Endothelial cell of umbilical vein (primary cell): ENCODE measurements around the gene ENG. TPM values are rescaled to one million over a fixed set of nuclear protein-coding genes. Genes with fewer than 3 reads are reported as not detected.

Experiments used
- BruUV-seq: library from RNA; stranded (reverse); fragments of 400-500 nt; replicated peaks from 2 replicates; lab custom pipeline; 2021; lab: Mats Ljungman, UMichigan
- CTCF ChIA-PET: fragments of 300-600, 350-600 bp; sonication (Branson Sonifier 250); formaldehyde crosslinking; loops from one replicate; lab custom pipeline; 2021; ENCODE audit warnings: antibody characterized with exemption, inconsistent platforms; lab: Charles Lee
- POLR2A ChIA-PET: fragments of 300-600, 350-600 bp; sonication (Branson Sonifier 250); formaldehyde crosslinking; loops from one replicate; lab custom pipeline; 2021; ENCODE audit warnings: antibody characterized with exemption, inconsistent platforms; lab: Charles Lee
- DNase-seq: peaks from one replicate; pipeline ENCODE4 v3.0.0-alpha.2; 2011; ENCODE audit warnings: low read depth, low spot score
- FAIRE-seq: peaks from 2 replicates; lab custom pipeline; 2011; peaks lifted over from hg19 to GRCh38; lab: Jason Lieb, UNC
- H2AFZ ChIP-seq: 2 replicates; pipeline ENCODE4 v1.6.0; 2012; ENCODE audit warnings: low read depth, low read length, control low read depth, inconsistent platforms
- H3K27ac ChIP-seq: 2 replicates; pipeline ENCODE4 v1.5.1; 2011; ENCODE audit warnings: low read depth, mild to moderate bottlenecking, control low read depth, low read length, moderate library complexity; ENCODE audit not compliant: insufficient read depth
- H3K27me3 ChIP-seq, 2 experiments: 2 replicates each; pipeline versions ENCODE4 v1.6.0 to v1.6.1; 2011; ENCODE audit warnings: low read length in 2 of 2, mixed read lengths in 1 of 2; ENCODE audit not compliant: control insufficient read depth in 2 of 2, insufficient read depth in 2 of 2
- H3K36me3 ChIP-seq, 2 experiments: 2 replicates in 1 of 2; 3 replicates in 1 of 2; pipeline ENCODE4 v1.5.1; 2011; ENCODE audit warnings: low read length in 2 of 2, mild to moderate bottlenecking in 1 of 2, moderate library complexity in 1 of 2; ENCODE audit not compliant: control insufficient read depth in 2 of 2, insufficient read depth in 2 of 2; ENCODE audit errors: extremely low read depth in 1 of 2
- H3K4me1 ChIP-seq: 3 replicates; pipeline ENCODE4 v1.5.1; 2011; ENCODE audit warnings: mild to moderate bottlenecking, low read length; ENCODE audit not compliant: control insufficient read depth, insufficient read depth; ENCODE audit errors: extremely low read depth
- H3K4me2 ChIP-seq: 2 replicates; pipeline ENCODE4 v1.6.1; 2011; ENCODE audit warnings: low read length, control low read depth, mixed read lengths; ENCODE audit not compliant: insufficient read depth
- H3K4me3 ChIP-seq, 3 experiments: fragments of 200-600 bp in 1 of 3; sonication (generic), shearing (Covaris generic) in 1 of 3; replicated peaks in 1 of 3; 2 replicates each; pipeline ENCODE4 v1.5.1; 2011 to 2016; ENCODE audit warnings: control low read depth in 3 of 3, low read length in 3 of 3, mild to moderate bottlenecking in 2 of 3, inconsistent platforms in 1 of 3, low read depth in 1 of 3, moderate library complexity in 1 of 3; ENCODE audit not compliant: insufficient read depth in 1 of 3
- H3K79me2 ChIP-seq: 2 replicates; pipeline ENCODE4 v1.6.0; 2012; ENCODE audit warnings: low read length, inconsistent platforms; ENCODE audit not compliant: control insufficient read depth, insufficient read depth
- H3K9ac ChIP-seq: replicated peaks from 2 replicates; pipeline ENCODE3; 2011; ENCODE audit warnings: low read length, control low read depth; ENCODE audit not compliant: insufficient read depth; ENCODE audit errors: extremely low read depth
- H3K9me1 ChIP-seq: replicated peaks from 3 replicates; pipeline ENCODE4 v1.6.0; 2011; ENCODE audit warnings: mild to moderate bottlenecking, low read length; ENCODE audit not compliant: control insufficient read depth, insufficient read depth; ENCODE audit errors: extremely low read depth
- H3K9me3 ChIP-seq: replicated peaks from 2 replicates; pipeline ENCODE4 v1.5.1; 2012; ENCODE audit warnings: low read length, inconsistent platforms; ENCODE audit not compliant: control insufficient read depth, insufficient read depth
- H4K20me1 ChIP-seq: replicated peaks from 2 replicates; pipeline ENCODE3; 2011; ENCODE audit warnings: mild to moderate bottlenecking, low read length; ENCODE audit not compliant: control insufficient read depth, insufficient read depth; ENCODE audit errors: extremely low read depth
- CTCF ChIP-seq, 2 donors: IDR thresholded peaks; 1 replicate in 1 of 2; 2 replicates in 1 of 2; pipeline ENCODE4 v1.5.1; 2011; ENCODE audit warnings: low read length in 2 of 2, mild to moderate bottlenecking in 2 of 2, moderate library complexity in 2 of 2, control low read depth in 1 of 2, inconsistent platforms in 1 of 2, low read depth in 1 of 2; ENCODE audit not compliant: insufficient read depth in 1 of 2; ENCODE audit errors: extremely low read depth in 1 of 2
- EZH2 ChIP-seq: IDR thresholded peaks from 2 replicates; pipeline ENCODE4 v1.6.1; 2012; ENCODE audit warnings: borderline replicate concordance, low read depth, mild to moderate bottlenecking, moderate library complexity, low read length, inconsistent platforms; ENCODE audit not compliant: severe bottlenecking
- MYC ChIP-seq: IDR thresholded peaks from one replicate; pipeline ENCODE4 v1.6.1; 2011; ENCODE audit warnings: mild to moderate bottlenecking, low read depth, low read length
- POLR2A ChIP-seq: IDR thresholded peaks from 2 replicates; pipeline ENCODE4 v1.6.1; 2012; ENCODE audit warnings: low read depth, mild to moderate bottlenecking, control low read depth, low read length
- POLR2AphosphoS5 ChIP-seq: IDR thresholded peaks from 2 replicates; pipeline ENCODE4 v1.6.1; 2012; ENCODE audit warnings: low read depth, mild to moderate bottlenecking, control low read depth, low read length, moderate library complexity; ENCODE audit not compliant: insufficient read depth
- dilution Hi-C: fragments of 300-500 bp; cut with MboI; formaldehyde crosslinking; loops from one replicate; pipeline ENCODE4 v1.15.0; 2019; ENCODE audit warnings: low sequenced_read_pairs; ENCODE audit not compliant: extremely low pct_ligation_motif_present
- intact Hi-C: fragments of 100-400 bp; cut with micrococcal nuclease; formaldehyde crosslinking; loops from one replicate; pipeline ENCODE4 v1.10.0; 2022
- polyA plus RNA-seq, 4 experiments: library from polyadenylated mRNA; depleted of rRNA in 3 of 4; stranded (reverse) in 3 of 4; unstranded in 1 of 4; fragments of >200 nt; gene quantifications; 2 replicates each; pipeline versions ENCODE4 v1.2.1 to v1.2.3, GENCODE V29; 2011 to 2012; ENCODE audit warnings: missing spikeins in 1 of 4
- total RNA-seq: library from RNA; stranded (reverse); gene quantifications from 2 replicates; pipeline ENCODE4 v1.2.3, GENCODE V29; 2021

The ENG gene
- total and polyA plus RNA-seq, 2 donors (not counting 3 experiments of a cell fraction or from before 2014, with no cell fraction given): 338 to 728 TPM

- Histone ChIP-seq H3K27ac (peak overlapping the region; percentile 63), H3K27me3 (no peaks in the 10 kb centered on the region), H3K9me1 (no peaks in the 10 kb centered on the region), H2AFZ (peak overlapping the region; percentile 41), H4K20me1 (no peaks in the 10 kb centered on the region), H3K4me3 (no peak overlapping the region), H3K4me1 (peaks cover 46% of the 10 kb centered on the region), H3K4me2 (peak overlapping the region; percentile 36), H3K79me2 (peaks cover 2% of the 10 kb centered on the region), H3K9me3 (no peaks in the 10 kb centered on the region), H3K36me3 (no peaks in the 10 kb centered on the region), H3K9ac (peak overlapping the region; percentile 35)
- peak; percentile 47 for DNase-seq
- peak; percentile 94 for FAIRE-seq
- ChIA-PET CTCF (interaction anchor here (1.1 kb wide), 1 partner anchor 13 kb away, joined by 3 read pairs; the partner anchor contains the start of gene ST6GALNAC4), POLR2A (interaction anchor here (0.6 kb wide), 1 partner anchor 18 kb away, joined by 3 read pairs; no protein-coding TSS in a partner anchor)
- TF ChIP-seq EZH2: no peak
- TF ChIP-seq POLR2A: peak; percentile 22
- peak; percentile 35 for TF ChIP-seq POLR2AphosphoS5
- dilution Hi-C loops: no loop called here
- BruUV-seq: no TSS peak
- intact Hi-C loops: no loop called here
These were observed 49.4 kb upstream of the ENG start for GRCh38 chr9:127903557-127904475.

DNA sequence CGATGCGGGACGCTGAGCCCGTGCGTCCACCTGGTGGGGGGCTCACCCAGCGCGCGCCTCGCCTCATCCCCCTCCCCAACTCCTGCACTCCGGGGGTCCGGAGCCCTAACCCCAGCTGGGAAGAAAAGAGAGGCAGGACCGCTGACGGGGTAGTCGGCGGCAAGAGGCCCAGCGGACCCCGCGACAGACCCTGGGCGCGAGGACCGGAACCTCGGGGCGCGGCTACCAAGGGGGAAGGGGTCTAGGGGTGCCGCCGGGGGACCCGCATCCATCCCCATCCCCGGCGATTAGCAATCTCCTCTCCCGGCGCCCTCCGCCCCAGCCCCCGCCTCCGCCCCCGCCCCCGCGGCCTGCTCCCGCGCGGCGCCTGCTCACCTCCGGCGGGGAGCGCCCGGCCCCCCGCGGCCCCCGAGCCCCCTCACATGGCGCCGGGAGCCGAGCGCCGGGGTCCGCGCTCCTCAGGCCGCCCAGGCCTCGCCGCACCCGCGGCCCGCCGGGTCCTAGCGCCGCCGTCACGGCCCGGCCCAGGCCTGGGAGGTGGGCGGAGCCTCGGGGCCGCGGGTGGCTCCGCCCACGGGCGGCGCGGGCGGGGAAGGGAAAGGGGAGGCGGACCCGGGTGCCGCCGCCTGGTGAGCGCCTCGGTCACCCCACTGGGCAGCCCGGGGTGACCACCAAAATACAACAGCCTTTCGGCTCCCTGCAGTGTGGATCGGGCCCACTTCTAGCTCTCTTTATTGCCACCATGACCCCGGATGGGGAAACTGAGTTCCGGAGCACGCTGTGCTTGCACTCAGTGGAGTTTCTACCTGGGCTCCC is 44.9 kb upstream of the ENG start, which contains the start of gene ST6GALNAC6:
ST6GALNAC6 (minus strand) TSS at position 476 of the 816 bp plus-strand sequence. CDS start 1,622 bp downstream, outside the sequence.
- H3K27me3 ChIP-seq: no peaks in the 10 kb centered on the region
- POLR2A ChIA-PET: interaction anchor here (1.0 kb wide), 1 partner anchor 106 kb away, joined by 4 read pairs; no protein-coding TSS in a partner anchor
- H3K4me3 ChIP-seq: peak within 1 kb of the TSS; percentile 60 to 74 (median 62)
- intact Hi-C loops: loop anchor here (1.0 to 2.0 kb wide), 2 partner anchors 17 kb away; partner anchors contain the start of gene ST6GALNAC4
- peak within 1 kb of the TSS; percentile 35 for H3K27ac ChIP-seq
- no peaks in the 10 kb centered on the region for H3K9me1 ChIP-seq
- H3K4me2 ChIP-seq: peak within 1 kb of the TSS; percentile 69
- H3K4me1 ChIP-seq: peaks cover 25% of the 10 kb centered on the region
- FAIRE-seq (peak; percentile 53), DNase-seq (peak; percentile 56)
- BruUV-seq: no TSS peak
- peaks cover 2 to 18% of the 10 kb centered on the region in 2 experiments for H3K36me3 ChIP-seq
- no peaks in the 10 kb centered on the region for H3K9me3 ChIP-seq
- peaks cover 11% of the 10 kb centered on the region for H3K79me2 ChIP-seq
- H3K9ac ChIP-seq: peak within 1 kb of the TSS; percentile 85
- dilution Hi-C loops: no loop called here
- H2AFZ ChIP-seq: peak within 1 kb of the TSS; percentile 91
- no peaks in the 10 kb centered on the region for H4K20me1 ChIP-seq
- no peak for TF ChIP-seq CTCF (IDR thresholded peaks at IDR 0.05; ENCODE audit: extremely low read depth in 1 of 2, insufficient read depth in 1 of 2, low read depth in 1 of 2, low read length in 2 of 2)
- TF ChIP-seq EZH2: no peak
- peak; percentile 57 for TF ChIP-seq POLR2A
- TF ChIP-seq MYC: no peak
- peak; percentile 83 for TF ChIP-seq POLR2AphosphoS5
- CTCF ChIA-PET: interaction anchor here (0.9 to 2.7 kb wide), 8 partner anchors 9 to 165 kb away, joined by 3 to 12 read pairs (median 6); partner anchors contain the start of genes ST6GALNAC4 and TOR2A
